ENCODE results near the gene VIL1. TPM values are rescaled to one million over a fixed set of nuclear protein-coding genes. Genes with fewer than 3 reads are reported as not detected.

The VIL1 gene
- total RNA-seq, 1 experiment from 2014 or later = 0.26 TPM

- Histone ChIP-seq H3K27me3 (ENCODE audit: low read length) (no peaks in the 10 kb centered on the region), H3K36me3 (ENCODE audit: low read depth, low read length) (no peaks in the 10 kb centered on the region), H3K27ac (ENCODE audit: low read length) (no peak overlapping the region), H3K9ac (ENCODE audit: low read length) (no peak overlapping the region), H3K4me2 (ENCODE audit: low read length) (no peak overlapping the region), H3K79me2 (ENCODE audit: low read length) (no peaks in the 10 kb centered on the region), H3K4me3 (ENCODE audit: low read length) (no peak overlapping the region), H3K4me1 (ENCODE audit: insufficient read depth, low read length) (peaks cover 11% of the 10 kb centered on the region), H3F3A (ENCODE audit: low read length, unreplicated experiment) (no peaks in the 10 kb centered on the region), H4K20me1 (ENCODE audit: low read length) (no peaks in the 10 kb centered on the region), H3K9me2 (replicated peaks; ENCODE audit: low read length) (no peaks in the 10 kb centered on the region), H3K9me3 (ENCODE audit: low read length) (no peaks in the 10 kb centered on the region), H2AFZ (ENCODE audit: low read length) (no peak overlapping the region)
- TF ChIP-seq CTCF (conservative IDR thresholded peaks at IDR 0.05; ENCODE audit: low read depth, low read length) = no peak
- TF ChIP-seq EZH2phosphoT487 (IDR thresholded peaks at IDR 0.05; ENCODE audit: borderline replicate concordance, low read length) = no peak
- TF ChIP-seq EZH2 (IDR thresholded peaks at IDR 0.05; ENCODE audit: low read length, unreplicated experiment) = no peak
- POLR2A ChIA-PET (ENCODE audit: unreplicated experiment) = no interaction called here
- no TSS peak for BruUV-seq (replicated peaks)
- intact Hi-C loops (cut with micrococcal nuclease) = no loop called here
- DNase-seq (no peak), ATAC-seq (no peak)
- CTCF ChIA-PET = no interaction called here
Measured at GRCh38 chr2:218391202-218391601, 27.7 kb upstream of the VIL1 start.

DNA sequence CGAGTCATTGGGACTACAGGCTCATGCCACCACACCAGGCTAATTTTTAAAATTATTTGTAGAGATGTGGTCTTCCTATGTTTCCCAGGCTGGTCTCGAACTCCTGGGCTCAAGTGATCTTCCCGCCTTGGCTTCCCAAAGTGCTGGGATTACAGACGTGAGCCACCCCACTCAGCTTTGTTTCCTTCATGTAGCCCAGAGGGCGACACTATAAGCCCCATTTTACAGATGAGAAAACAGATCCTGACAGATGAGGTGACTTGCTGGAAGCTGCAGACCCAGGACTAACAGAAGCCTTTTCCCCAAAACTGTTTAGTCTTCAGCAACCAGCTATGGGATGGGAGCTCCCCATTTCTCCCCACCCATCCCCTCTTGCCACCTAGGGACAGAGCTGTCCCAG is 26.5 kb upstream of the VIL1 start:
- DNase-seq = no peak

More for the DNA sequence above, 26.5 kb upstream of the VIL1 start:
- H3K4me2 ChIP-seq (ENCODE audit: low read length) = no peak overlapping the region
- H3K4me3 ChIP-seq (ENCODE audit: low read length) = no peak overlapping the region
- peaks cover 19% of the 10 kb centered on the region for H3K4me1 ChIP-seq (ENCODE audit: insufficient read depth, low read length)
- no peaks in the 10 kb centered on the region for H3K9me2 ChIP-seq (replicated peaks; ENCODE audit: low read length)
- no peak for ATAC-seq
- no peaks in the 10 kb centered on the region for H3K9me3 ChIP-seq (ENCODE audit: low read length)
- no peak overlapping the region for H2AFZ ChIP-seq (ENCODE audit: low read length)
- H4K20me1 ChIP-seq (ENCODE audit: low read length) = no peaks in the 10 kb centered on the region
- ChIA-PET CTCF (no interaction called here), POLR2A (ENCODE audit: unreplicated experiment) (no interaction called here)
- peaks cover 8% of the 10 kb centered on the region for H3F3A ChIP-seq (ENCODE audit: low read length, unreplicated experiment)
- H3K9ac ChIP-seq (ENCODE audit: low read length) = no peak overlapping the region
- intact Hi-C loops (cut with micrococcal nuclease) = no loop called here
- no peak overlapping the region for H3K27ac ChIP-seq (ENCODE audit: low read length)
- 0 out of 2 replicates have a peak, but pooled peaks cover under 1% of the 10 kb centered on the region for H3K79me2 ChIP-seq (ENCODE audit: low read length)
- H3K27me3 ChIP-seq (ENCODE audit: low read length) = no peaks in the 10 kb centered on the region
- no peaks in the 10 kb centered on the region for H3K36me3 ChIP-seq (ENCODE audit: low read depth, low read length)
- BruUV-seq (replicated peaks) = no TSS peak
- no peak for TF ChIP-seq EZH2phosphoT487 (IDR thresholded peaks at IDR 0.05; ENCODE audit: borderline replicate concordance, low read length)
- no peak for TF ChIP-seq EZH2 (IDR thresholded peaks at IDR 0.05; ENCODE audit: low read length, unreplicated experiment)
- no peak for TF ChIP-seq CTCF (conservative IDR thresholded peaks at IDR 0.05; ENCODE audit: low read depth, low read length)
